CD4-positive, alpha-beta T cell treated with Interleukin-1 beta for 1 hour (primary cell): ENCODE measurements around the gene C1QTNF12.
A peak's percentile ranks its signal among the peaks of the same experiment; 100 is the strongest.

Source experiments
- DNase-seq, 2 donors: peaks; one replicate each; pipeline ENCODE4 v3.0.0-alpha.2; 2020 to 2022

C1QTNF12 gene, protein sequence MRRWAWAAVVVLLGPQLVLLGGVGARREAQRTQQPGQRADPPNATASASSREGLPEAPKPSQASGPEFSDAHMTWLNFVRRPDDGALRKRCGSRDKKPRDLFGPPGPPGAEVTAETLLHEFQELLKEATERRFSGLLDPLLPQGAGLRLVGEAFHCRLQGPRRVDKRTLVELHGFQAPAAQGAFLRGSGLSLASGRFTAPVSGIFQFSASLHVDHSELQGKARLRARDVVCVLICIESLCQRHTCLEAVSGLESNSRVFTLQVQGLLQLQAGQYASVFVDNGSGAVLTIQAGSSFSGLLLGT

DNA sequence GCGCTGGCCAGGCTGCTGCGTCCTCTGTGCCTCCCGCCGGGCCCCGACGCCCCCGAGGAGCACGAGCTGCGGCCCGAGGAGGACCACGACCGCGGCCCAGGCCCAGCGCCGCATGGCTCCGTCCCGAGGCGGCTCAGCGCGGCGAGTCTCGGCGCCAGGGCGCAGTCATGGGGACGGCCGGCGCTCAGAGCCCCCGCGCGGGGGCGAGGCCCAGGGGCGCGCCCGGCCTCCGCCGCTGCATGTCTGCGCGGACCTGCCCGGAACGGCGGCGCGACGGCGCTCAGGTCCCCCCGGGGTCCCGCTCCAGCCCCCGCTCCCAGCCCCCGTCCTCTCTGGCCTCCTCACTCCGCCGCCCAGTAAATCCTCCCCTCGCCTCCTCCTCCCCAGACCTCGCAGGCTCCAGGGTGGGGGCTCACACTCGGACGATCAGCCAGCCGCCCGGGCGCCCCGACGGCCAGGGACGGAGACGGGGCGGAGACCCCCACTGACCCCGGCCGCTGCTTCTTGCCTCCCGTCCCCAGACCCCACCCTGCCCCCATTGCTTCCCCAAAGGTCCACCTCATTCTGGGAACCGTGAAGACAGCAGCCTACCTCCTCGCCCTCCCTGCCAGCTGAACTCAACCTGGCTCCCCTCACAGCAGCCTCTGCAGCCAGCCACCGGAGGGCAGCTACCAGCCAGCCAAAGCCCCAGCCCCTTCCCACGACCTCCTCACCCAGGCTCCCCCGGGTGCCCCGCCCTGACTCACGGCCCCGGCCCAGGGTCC is at the start of gene C1QTNF12:
Gene C1QTNF12, minus strand, starts transcription at position 146 of the 764 bp plus-strand sequence. Its CDS starts 32 bp downstream, at position 114.
- DNase-seq = no peak

DNA sequence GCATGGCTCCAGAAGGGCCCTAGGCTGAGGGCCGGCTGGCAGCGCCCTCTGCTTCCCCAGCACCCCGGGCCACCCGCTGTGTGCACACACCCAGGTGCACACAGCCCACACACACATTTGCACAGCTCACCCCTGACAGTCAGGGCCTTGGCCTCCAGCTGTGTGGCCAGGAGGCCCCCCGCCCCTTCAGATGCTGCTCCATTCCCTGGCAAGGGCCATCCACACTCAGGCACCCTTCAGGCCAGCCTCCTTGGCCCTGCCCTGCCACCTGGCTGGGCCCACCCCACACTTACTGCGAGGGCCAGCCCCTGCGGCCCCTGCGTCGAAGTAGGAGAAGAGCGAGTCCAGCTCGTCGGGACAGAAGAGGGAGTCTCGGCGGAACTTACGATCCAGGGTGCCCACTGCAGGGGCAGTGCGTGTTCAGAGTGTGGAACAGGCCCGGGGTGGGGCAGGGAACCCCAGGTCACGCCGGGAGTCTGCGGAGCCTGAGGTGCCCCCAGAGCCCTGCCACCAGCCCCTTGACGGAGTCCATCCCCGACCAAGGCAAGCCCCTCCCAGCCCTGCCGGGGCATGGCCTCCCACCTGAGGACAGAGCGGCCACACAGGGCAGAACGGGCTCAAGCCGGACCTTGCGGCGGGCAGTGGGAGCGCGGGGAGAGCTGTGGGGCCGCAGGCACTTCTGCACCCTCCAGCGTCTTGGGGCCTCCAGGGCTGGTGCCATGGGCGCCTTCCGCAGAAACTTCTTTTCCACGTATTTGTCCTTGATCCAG is 48.8 kb upstream of the C1QTNF12 start:
- DNase-seq = no peak

DNA sequence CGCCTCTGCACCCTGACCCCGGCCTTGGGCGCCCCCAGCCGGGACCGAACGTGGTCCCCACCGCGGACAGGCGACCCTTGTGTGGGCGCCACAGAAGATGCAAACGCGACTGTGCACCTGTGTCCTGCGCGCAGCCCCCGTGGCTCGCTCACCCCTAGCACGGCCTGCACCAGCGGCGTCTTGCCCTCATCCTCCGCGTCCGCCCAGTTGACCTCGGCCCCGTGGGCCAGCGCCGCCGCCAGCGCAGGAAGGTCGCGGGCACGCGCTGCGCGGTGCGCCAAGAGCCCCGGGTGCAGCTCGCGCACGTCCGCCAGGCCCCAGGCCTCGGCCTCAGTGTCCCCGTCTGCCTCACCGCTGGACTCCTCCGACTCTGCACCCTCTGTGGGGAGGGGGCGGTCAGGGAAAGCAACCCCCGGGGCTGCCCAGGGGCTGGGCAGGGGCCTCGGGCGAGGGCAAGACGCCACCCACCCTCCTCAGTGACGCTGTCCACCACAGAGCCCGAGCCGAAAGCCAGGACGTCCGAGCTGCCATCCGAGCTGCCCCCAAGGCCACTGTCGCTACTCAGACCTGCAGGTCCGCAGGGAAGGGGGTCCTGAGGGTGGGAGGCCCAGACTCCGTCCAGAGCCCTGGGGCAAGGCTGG is 47.8 kb upstream of the C1QTNF12 start:
- DNase-seq = no peak

DNA sequence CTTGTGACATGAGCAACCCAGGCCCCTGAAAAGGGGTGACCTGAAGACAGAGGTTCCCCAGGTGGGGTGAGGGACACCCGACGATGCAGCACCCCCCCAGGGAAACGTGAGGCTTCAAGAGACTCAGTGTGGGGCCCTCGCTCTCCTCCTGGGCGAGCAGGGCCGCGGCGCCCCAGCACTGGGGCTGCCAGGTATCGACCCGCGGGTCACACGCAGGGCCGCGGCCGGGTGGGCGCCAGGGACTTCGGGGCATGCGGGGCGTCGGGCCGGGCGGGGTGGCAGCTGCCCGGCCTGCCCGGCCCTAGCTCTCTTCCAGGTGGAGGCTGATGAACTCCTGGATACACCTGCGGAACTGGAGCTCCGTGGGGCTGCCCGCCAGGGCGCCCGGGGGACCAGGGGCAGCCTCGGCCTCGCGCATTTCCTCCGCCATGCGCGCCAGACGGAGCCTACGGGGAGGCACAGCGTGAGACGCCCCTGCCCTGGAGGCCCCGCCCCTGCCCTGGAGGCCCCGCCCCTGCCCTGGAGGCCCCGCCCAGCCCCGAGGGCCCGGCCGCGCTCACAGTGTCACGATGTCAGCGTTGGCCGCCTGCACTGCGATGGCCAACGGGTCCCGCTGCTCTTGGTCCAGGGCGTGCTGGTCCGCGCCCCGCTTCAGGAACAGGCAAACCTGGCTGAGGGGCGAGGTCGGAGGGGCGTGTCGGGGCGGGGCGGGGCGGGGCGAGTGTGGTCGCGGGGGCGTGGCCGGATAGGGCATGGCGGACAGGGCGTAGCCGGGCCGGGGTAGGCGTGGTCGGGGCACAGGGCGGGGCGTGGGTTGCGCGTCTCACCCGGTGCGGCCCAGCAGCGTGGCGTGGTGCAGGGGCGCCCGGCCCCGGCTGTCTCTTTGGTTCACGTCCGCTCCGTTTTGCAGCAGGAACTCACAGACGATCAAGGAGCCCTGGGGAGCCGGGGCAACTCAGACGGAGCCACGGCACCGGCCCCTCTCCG is 47.0 kb upstream of the C1QTNF12 start:
- no peak for DNase-seq

DNA sequence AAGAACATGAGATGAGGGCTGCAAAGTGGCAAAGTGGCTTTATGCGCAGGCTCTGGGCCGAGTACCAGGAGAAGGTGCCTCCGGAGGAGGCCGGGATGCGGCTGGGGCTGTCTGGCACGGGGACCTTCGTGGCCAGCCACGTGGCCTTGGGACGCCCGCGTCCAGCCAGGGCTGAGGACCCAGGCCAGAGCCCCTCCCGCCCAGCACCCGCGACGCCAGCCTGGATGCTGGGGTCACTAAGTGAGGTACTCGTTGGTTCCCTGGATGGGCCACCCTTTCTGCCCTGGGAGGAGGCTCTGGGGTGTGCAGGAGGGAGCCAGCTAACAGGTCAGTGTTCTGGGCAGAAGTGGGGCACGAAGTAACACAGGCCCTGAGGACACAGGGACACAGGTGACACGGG is 46.3 kb upstream of the C1QTNF12 start:
- DNase-seq = no peak

DNA sequence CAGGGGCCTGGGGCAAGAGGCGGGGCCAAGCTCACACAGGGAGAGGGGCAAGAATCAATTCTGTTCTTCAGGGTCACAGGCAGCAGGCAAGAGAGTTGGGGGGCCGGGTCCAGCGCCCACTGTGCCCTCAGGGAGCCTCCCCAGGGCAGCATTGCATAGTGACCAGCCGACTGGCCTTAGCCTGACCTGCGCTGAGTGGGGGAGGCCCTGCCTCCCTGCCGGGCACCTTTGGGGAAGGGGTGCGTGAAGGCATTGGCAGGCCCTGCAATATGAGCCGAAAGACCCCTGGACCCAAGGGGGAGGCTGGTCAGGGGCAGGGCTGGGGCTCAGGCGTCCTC is 45.9 kb upstream of the C1QTNF12 start:
- no peak for DNase-seq

DNA sequence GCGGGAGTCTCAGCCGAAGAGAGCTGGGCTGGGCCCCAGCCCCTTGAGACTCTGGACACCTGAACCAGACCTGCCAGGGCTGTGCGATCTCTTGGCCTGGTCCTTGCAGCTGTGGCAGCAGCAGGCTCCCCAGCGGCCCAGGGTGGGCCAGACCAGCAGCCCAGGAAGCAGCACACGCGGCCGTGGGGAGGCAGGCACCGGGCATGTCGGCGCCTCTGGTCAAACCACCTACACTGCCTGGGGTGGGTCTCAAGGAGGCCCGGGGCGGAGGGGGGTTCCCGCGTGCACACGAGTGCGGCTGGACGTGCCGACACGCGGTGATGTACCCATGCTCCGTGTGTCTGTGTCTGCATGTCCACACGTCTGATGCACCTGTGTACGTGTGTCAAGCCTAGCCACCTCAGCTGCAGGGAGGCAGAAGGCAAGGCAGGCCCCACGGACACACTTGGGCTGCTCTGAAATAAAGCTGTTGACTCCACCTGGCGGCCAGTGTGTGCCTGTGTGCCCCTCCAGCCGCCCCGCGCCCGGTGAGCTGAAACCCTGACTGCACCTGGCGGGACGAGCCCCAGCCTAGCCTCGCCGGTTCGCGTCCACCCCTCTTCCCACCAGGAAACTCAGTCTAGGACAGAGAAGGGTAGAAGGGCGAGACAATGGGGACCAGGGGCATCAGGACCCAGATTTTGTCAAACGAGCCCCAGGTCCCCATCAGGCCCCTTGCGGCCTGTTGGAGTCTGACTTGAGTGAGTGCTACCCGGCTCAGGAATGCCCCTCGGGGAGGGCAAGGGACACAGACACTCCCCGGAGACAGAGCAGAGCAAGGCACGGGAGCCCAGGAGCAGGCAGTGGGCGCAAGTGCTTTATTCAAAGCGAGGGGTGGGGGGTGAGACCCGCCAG is 45.3 kb upstream of the C1QTNF12 start:
- DNase-seq = peak; percentile 61 to 73

DNA sequence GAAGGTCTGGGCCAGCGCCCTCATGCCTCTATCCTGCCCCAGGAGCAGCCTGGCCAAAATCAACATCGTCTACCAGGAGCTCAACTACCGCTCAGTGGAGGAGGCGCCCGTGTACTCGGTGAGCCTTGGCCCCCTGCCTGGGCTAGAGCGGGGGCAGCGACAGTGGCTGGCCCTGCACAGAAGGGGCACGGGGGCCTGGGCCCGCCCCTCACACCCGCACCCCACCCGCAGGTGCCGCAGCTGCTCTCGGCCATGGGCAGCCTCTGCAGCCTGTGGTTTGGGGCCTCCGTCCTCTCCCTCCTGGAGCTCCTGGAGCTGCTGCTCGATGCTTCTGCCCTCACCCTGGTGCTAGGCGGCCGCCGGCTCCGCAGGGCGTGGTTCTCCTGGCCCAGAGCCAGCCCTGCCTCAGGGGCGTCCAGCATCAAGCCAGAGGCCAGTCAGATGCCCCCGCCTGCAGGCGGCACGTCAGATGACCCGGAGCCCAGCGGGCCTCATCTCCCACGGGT is 44.6 kb upstream of the C1QTNF12 start:
- no peak for DNase-seq

DNA sequence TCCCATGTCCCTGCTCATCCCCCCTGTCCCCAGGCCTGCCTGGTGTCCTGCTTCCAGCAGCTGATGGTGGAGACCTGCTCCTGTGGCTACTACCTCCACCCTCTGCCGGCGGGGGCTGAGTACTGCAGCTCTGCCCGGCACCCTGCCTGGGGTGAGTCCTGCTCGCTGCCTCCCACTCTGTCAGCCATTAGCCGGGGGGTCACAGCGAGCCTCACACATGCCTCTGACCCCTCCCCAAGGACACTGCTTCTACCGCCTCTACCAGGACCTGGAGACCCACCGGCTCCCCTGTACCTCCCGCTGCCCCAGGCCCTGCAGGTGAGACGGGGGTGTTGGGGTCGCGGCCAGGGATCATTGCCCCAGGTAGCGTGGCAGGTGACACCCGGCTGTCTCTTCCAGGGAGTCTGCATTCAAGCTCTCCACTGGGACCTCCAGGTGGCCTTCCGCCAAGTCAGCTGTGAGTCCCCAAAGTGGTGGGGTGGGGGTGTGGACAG is 43.8 kb upstream of the C1QTNF12 start:
- peak; percentile 59 to 76 for DNase-seq

DNA sequence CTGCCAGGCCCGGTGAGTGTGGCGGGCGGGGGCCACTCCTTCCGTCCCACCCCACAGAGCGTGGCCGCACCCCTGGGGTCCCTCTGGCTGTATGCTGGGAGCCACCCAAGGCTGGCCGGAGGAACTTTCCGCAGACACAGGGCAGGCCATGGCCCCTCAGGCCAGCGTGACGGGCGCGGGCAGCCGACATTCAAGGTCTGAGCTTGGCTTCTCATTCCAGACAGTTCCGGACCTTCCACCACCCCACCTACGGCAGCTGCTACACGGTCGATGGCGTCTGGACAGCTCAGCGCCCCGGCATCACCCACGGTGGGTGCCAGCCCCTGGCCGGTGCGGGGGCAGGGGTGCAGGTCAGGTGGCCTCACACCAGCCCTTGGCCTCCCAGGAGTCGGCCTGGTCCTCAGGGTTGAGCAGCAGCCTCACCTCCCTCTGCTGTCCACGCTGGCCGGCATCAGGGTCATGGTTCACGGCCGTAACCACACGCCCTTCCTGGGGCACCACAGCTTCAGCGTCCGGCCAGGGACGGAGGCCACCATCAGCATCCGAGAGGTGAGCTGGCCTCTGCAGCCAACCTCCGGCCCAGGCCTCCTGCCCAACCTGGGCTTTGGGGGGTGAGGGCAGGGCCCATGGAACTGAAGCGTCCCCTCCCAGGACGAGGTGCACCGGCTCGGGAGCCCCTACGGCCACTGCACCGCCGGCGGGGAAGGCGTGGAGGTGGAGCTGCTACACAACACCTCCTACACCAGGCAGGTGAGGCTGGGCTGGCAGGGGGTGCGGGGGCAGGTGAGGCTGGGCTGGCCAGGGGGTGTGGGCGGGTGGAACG is 41.0 kb upstream of the C1QTNF12 start:
- DNase-seq = no peak

DNA sequence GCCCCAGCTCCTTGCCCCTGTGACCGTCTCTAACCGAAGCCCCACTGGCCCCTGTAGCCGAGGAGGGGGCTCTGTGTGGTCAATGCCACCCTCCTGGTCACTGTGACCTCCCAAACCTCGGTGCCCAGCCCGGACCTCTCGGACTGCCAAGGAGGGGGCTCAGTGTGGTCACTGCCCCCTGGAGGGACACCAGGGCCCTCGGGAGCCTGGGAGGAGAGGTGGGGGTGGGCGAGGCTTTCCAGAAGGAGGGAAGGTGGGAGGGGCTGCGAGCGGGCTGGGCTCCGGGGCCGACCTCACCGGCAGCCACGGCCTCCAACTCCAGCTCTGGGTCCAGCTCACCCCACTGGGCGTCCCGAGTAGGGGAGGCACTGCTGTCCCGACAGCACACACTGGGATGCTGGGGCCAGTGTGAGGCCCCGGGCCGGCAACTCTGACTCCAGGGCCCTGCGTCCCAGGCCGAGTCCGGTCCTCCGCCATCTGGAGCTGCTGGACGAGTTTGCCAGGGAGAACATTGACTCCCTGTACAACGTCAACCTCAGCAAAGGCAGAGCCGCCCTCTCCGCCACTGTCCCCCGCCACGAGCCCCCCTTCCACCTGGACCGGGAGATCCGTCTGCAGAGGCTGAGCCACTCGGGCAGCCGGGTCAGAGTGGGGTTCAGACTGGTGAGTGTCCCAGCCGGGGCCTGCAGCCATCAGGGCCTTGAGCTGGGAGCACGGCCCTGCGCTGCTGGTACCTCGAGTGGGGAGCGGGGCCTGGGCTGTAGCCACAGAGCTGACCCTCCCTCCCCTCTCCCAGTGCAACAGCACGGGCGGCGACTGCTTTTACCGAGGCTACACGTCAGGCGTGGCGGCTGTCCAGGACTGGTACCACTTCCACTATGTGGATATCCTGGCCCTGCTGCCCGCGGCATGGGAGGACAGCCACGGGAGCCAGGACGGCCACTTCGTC is 40.1 kb upstream of the C1QTNF12 start:
- no peak for DNase-seq

DNA sequence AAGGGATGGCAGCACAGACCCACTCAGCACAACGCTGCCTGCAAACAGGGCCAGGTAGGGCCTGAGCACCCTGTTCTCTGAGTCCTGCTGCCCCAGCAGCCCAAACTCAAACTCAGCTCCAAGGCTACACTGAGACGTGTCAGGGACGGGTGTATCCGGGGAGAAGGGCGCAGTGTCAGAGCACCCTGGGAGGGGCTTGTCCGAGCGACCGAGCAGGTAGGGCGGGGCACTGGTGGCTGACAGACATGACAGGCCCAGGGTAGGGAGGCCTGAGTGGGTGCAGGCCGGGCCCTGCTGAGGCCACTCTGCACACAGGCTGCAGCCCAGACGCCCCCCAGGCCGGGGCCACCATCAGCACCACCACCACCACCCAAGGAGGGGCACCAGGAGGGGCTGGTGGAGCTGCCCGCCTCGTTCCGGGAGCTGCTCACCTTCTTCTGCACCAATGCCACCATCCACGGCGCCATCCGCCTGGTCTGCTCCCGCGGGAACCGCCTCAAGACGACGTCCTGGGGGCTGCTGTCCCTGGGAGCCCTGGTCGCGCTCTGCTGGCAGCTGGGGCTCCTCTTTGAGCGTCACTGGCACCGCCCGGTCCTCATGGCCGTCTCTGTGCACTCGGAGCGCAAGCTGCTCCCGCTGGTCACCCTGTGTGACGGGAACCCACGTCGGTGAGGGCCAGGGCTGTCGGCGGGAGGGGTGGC is 39.2 kb upstream of the C1QTNF12 start:
- no peak for DNase-seq

DNA sequence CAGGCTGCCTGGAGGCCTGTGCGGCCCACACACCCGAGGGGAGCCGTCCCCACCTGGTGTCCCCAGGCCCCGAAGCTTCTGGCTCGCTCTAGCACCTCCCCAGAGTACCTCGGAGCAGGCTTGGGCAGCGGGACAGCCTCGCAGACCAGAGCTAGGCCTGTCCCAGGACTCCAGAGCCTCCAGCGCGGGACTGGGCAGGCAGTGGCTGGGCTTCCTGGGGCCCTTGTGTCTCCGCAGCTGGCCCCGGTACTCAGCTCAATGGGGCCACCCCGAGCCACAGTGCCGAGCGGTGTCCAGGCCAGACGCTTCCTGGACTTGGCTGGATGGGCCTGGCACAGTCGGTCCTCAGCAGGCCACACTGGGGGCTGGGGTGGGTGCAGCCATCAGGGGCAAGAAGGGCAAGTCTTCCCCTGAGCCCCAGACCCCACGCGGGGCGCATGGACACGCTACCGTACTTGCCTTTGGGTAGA is 38.6 kb upstream of the C1QTNF12 start:
- DNase-seq = no peak

DNA sequence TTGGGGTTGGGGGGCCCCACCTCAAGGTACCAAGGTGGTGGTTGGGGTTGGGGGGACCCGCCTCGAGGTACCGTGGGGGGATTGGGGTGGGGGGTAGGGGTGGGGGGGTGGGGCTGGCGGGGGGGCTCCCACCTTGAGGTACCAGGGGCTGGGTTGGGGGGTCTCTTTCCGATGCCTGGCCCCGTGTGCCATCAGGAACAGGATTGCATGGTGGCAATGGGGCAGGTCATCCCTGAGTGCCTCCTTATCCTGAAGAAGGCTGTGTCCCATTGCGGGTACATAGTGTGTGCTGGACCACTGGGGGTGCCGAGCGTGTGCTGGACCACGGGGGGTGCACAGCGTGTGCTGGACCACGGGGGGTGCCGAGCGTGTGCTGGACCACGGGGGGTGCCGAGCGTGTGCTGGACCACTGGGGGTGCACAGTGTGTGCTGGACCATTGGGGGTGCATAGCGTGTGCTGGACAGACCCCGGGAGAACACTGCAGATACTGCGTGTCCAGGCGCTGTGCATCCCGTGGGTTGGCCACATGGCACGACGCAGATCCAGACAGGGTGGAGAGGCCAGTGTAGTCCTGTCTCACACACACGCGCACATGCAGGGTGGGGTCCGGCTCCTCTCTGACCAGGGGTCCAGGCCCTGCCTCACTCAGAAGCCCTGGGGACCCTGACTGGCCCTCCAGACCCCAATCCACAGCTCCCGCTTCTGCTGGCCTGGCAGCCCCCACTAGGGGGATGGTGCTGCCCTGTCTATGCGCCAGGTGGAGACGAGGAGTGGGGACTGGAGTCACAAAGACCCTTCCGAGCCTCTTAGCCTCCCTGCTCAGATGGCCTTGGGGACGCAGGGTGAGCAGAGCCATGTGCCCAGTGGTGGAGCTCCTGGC is 37.9 kb upstream of the C1QTNF12 start:
- no peak for DNase-seq

DNA sequence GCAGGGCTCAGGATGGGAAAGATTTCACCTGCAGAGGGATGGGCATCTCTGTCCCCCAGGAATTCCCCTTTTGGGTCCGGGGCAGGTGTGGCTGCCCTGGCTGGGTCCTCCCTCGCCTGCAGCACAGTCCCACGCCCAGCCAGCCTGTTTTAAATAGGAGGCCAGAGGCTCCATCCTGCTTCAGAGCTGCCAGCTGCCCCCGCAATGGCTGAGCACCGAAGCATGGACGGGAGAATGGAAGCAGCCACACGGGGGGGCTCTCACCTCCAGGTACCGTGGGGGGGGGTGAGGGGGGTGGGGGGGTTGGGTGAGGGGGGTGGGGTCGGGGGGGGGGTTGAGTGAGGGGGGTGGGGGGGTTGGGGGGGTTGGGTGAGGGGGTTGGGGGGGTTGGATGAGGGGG is 37.3 kb upstream of the C1QTNF12 start:
- no peak for DNase-seq

DNA sequence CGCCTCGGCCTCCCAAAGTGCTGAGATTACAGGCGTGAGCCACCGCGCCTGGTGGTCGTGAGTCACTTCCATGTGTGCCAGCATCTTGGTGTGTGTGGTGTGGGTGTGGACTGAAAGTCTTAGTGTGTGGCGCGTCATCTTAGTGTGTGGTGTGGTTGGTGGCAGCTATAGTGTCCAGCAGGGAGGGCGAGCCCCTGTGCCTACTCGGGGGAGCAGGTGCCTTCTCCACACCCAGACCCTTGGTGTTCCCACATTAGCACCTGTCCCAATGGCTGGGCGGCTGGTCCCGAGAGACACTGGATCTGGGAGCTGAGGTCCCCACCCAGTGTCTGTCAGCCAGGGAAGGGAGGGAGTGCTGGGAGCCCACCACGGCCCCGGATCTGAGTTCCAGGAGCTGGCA is 36.5 kb upstream of the C1QTNF12 start:
- DNase-seq = no peak
